Amniotic stem cell (primary cell): Measurements from ENCODE around the gene SNAI1.
"Not testable (repeated sequence)": the region's sequence is repeated elsewhere in the genome, so short reads cannot be mapped to it uniquely, and the experiment has no call there.

Experiments used
- DNase-seq: peaks from one replicate; lab custom pipeline; 2025; lab: John Stamatoyannopoulos, UW

Gene SNAI1

DNA sequence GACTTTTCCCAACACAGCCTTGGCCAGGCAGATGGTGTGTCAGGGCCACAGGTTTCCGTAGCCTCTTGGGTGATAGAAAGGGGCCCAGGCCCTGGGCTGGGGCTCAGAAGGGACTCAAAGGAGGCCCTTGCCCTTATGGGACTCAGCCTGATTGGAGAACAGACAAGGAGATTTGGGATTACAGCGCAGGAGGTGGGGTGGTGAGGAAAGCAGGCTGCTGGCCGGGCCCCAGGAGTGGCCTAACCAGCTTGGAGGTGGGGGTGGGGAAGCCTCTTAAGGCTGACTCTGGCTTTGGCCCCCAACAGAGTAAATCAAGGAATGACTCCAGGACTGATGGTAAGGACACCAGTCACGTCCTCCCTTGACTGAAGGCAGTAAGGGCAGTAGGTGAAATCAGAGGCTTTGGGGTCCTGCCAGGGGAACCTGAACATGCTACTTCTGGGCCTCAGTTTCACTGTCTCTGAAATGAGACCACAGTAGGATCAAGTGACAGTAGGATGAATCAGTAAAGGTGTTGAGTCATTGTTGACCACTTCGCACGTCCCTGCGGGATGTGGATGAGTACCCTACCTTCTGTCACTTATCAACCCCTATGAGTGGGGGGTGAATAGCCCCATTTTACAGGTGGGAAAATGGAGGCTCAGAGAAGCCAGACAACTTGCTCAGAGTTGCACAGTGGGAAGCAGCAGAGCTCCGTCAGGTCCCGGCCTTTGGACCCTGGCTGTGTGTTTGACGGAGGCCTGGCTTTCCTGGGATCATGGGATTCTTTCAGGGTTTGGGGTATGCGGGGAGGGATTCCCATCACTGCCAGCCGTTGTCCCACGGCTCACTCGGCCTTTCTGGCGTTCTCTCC is 4.5 kb downstream of the SNAI1 start:
- DNase-seq: no peak

GRCh38 chr20:49987868-49988690 is 5.3 kb downstream of the SNAI1 start:
- no peak for DNase-seq

DNA sequence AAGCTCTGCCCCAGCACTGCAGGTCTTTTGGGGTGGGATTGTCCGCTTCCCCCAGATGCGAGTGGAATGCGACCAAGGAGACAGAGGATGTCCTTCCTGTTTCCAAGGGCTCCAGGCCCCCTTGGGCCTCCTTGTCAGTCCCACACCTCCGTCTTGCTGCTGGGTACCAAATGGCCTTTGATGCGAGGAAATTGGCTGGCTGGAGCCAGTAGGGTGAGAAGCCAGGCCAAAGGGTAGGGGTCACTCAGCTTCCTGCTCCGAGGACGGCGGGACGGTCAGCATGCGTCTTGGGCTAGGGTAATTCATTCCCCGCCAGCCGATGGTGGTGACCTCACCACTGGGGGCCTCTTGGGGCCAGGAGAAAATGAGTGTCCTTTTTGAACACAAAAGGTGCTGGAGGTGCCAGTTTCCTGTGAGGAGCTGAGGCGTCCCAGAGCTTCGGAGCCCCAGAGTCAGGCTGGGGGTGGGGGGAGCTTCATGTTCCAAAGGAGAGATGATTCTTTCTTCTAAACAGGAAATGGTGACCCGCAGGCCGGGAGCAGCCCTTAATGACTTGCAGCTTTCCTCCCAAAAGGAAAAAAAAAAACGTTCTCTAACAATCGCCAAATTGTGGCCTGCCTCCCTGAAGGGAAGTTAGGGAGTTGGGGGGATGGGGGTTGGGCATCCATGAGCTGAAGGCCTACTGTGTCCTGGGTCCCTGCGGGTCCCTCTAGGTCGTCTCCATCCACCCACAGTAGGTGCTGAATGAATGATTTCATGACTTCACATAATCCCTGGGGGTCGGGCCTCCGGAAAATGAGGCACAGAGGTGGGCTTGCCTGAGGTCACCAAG is 6.7 kb downstream of the SNAI1 start:
- no peak for DNase-seq

GRCh38 chr20:49990271-49990720 is 7.5 kb downstream of the SNAI1 start:
- DNase-seq: no peak

- no peak for DNase-seq
Measured at GRCh38 chr20:49993301-49993751, 10.5 kb downstream of the SNAI1 start.

- no peak for DNase-seq
Measured at GRCh38 chr20:49995586-49995985, 12.8 kb downstream of the SNAI1 start.

GRCh38 chr20:49998478-49999188 is 15.9 kb downstream of the SNAI1 start:
- not testable (repeated sequence) for DNase-seq

DNA sequence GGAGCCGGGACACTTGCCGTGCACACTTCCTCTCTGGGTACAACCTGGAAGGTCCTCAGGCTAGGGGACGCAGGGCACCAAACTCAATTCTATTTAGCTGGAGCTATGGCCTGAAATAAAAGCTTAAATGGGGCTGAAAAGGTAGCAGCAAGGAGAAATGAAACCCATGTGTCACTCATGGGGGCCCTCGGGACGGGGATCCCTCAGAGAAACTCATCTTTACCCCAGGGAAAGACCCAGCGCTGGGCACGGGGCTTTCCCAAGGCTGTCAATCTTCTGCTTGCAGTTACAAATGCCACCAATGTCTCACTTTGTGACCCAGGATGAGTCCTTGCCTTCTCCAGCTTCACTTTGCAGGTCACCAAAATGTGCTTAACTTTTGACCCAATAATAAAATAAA is 16.5 kb downstream of the SNAI1 start:
- DNase-seq: no peak

DNA sequence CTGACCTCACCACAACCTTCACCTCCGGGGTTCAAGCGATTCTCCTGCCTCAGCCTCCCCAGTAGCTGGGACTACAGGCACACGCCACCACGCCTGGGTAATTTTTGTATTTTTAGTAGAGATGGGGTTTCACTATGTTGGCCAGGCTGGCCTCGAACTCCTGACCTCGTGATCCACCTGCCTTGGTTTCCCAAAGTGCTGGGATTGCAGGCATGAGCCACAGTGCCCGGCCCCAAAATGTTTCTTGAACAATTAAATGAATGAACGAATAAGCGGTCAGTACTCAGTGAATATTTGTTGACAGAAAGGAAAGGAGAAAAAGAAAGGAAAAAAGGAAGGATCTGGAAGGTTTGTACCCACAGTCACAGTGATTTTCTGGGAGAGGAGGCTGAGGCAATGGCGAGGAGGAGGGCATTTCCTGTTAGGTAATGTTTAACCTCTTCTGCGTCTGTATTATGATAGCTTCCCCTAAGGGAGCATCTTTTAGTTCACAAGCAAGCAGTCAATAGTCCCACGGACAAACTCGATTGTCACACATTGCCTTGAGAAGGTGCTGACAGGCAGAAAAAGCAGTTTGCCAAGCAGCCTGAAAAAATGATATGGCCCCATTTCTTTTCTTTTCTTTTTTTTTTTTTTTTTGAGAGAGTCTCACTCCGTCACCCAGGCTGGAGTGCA is 17.9 kb downstream of the SNAI1 start:
- DNase-seq: not testable (repeated sequence)

DNA sequence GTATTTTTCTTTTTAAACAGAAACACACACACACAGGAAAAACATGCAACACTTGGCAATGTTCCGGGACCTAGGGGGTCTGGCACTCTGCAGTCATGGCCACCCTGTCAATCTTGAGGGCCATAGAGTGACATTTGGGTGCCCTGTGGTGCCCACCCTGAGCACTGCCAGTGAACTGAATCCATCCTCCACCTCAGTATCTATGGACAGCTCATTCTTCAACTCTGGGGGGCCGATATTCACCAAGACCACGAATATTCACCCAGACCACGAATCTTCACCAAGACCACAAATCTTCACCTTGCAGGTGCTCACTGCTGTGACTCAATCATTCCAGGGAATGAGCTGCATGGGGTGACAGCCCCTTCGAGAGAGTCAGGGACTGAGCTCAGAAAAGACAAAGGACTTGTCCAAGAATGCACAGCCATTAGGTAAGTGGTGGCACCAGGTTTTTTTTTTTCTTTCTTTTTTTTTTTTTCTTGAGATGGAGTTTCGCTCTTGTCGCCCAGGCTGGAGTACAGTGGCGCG is 19.1 kb downstream of the SNAI1 start:
- no peak for DNase-seq

GRCh38 chr20:50003253-50003656 is 20.5 kb downstream of the SNAI1 start:
- DNase-seq: no peak

- no peak for DNase-seq
Measured at GRCh38 chr20:50004229-50004628, 21.4 kb downstream of the SNAI1 start.

DNA sequence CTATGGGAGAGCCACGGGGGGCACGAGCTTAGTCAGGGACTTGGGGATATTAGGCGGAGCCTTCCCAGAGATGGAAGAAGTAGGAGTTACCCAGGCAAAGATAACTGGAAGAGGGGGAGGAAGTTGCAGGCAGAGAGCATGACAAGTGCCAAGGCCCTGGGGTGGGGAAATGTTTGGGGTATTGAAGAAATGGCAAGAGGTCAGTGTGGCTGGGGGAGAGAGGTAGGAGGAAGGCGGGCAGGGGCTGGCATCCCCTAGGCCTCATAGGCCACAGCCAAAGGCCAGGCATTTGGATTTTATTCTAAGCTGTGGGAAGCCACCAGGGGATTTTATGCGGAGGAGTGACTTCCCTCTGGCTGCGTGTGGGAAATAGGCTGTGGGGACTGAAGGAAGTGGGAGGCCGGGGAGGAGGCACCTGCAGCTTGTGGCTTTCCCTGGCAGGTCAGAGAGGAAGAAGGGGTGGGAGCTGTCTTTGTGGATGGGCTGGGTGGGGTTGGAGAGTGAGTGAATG is 22.7 kb downstream of the SNAI1 start:
- no peak for DNase-seq

- no peak for DNase-seq
Measured at GRCh38 chr20:50007369-50007768, 24.6 kb downstream of the SNAI1 start.

- DNase-seq: no peak
Measured at GRCh38 chr20:50008007-50008406, 25.2 kb downstream of the SNAI1 start.

DNA sequence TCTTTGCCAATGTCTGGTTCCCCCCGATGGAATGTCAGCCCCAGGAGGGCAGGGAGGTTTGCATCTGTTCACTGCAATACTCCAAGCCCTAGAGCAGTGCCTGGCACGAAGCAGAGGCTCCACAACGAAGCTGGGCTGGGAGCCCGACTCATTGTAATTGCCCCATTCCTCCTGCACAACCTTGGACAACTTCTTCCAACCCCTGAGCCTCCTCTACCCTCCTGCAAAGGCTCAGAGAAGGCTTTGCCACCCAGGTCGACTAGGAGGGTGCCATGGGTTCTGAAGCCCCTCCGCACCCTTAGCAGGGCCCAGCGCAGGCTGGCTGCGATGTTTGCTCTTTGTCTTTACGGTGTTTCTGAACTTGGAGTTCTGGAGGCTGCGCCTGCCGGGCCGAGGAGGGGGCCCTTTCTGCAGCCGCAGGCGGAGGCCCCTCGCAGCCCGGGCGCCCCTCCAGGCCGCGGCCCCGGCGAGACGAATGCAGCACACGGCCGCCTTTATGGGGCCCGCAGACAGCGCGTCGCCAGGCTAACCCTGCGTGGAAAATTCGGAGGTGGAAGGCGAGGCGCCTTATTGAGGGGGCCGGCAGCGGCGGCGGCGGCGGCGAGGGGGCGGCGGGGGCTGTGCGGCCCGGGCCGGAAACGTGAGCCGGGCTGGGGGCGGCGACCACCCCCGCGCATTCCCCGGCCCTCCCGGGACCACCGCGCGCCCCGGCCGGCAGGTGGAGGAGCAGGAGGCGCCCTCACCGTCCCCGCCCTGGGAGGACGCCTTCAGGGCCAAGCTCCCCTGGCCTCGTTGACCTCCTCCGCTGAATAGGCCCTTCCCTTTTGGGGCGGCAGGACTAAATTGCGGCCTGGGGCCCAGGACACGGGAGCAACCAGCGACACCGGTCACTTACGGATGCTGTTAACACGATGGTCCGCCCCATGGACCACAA is 27.0 kb downstream of the SNAI1 start:
- no peak for DNase-seq

DNA sequence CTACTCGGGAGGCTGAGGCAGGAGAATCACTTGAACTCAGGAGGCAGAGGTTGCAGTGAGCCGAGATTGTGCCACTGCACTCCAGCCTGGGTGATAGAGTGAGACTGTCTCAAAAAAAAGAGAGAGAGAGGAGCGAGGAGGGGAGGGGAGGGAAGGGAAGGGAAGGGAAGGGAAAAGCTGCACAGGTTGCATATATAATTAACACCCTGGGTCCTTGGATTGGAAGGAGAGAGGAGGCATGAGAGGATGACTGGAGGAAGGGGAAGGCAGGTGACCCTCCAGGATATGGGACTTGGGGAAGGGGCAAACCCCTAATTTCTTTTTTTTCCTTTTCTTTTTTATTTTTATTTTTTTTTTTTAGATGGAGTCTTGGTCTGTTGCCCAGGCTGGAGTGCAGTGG is 28.8 kb downstream of the SNAI1 start:
- not testable (repeated sequence) for DNase-seq

DNA sequence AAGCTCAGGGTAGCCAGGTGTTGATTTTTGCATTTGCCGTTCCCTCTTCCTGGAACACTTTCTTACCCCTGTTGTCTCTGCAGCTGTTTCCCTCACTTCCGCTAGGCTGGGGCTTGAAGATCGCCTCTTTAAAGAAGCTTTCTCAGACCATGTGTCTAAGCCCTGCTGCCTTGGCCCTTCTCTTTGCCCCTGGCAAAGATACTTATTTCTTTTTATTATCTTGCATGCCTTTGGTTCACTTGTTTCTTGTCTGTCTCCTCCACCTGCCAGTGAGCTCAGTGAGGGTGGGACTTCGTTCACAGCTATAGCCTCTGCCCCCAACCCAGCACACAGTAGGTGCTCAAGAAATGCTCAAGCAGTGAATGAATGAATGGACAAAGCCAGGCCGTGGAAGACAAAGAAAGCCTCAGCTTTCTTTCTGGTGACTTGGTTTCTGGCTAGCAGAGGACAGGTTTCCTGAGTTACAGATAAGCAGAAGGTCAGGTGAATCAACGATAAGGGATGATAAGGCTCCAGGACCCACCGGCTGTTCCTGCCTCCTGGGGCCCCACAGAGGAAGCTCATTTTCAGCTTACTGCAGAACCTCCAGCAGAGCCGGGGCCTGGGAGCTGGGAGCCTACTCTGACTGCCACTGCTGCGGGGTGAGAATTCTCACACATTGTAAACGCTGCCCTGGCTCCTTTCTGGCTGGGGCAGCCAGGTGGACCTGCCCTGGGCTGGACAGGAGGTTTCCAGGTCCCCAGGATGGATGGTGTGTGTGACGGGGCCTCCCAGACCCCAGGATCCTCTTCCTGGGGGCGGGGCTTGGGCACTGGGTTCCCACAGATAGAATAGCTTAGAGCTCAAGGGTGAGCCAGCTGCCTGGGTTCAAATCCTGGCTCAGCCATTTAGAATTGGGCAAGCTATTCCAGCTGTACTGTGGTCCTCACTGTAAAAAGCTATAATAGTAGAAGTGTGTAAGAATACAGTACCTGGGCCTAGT is 29.8 kb downstream of the SNAI1 start:
- no peak for DNase-seq
